HEK293 (cell line): Measurements from ENCODE around the gene FAIM.

ENCODE experiments used
- GFI1B ChIP-seq: fragments of 450-650 bp; formaldehyde crosslinking; IDR thresholded peaks from 2 replicates; pipeline ENCODE4 v1.5.1; 2016; ENCODE audit warnings: missing biosample characterization, missing genetic modification characterization
- GLI4 ChIP-seq: fragments of 450-650 bp; formaldehyde crosslinking; IDR thresholded peaks from 2 replicates; pipeline ENCODE4 v1.5.1; 2016; ENCODE audit warnings: missing biosample characterization, missing genetic modification characterization
- GLIS1 ChIP-seq: fragments of 450-650 bp; formaldehyde crosslinking; IDR thresholded peaks from 2 replicates; pipeline ENCODE4 v1.5.1; 2016; ENCODE audit warnings: missing biosample characterization, missing genetic modification characterization
- GLIS2 ChIP-seq: fragments of 450-650 bp; formaldehyde crosslinking; IDR thresholded peaks from 2 replicates; pipeline ENCODE4 v1.5.1; 2016; ENCODE audit warnings: missing biosample characterization, missing genetic modification characterization
- KLF1 ChIP-seq: fragments of 450-650 bp; formaldehyde crosslinking; IDR thresholded peaks from 2 replicates; pipeline ENCODE4 v1.5.1; 2016; ENCODE audit warnings: missing biosample characterization, missing genetic modification characterization
- TRIM28 ChIP-seq: IDR thresholded peaks from 2 replicates; pipeline ENCODE4 v1.6.1; 2011; ENCODE audit warnings: low read length, control low read depth, borderline replicate concordance
- ZBTB17 ChIP-seq: fragments of 450-650 bp; formaldehyde crosslinking; IDR thresholded peaks from 2 replicates; pipeline ENCODE4 v1.5.1; 2016; ENCODE audit warnings: missing biosample characterization, missing genetic modification characterization
- ZFHX2 ChIP-seq: fragments of 450-650 bp; formaldehyde crosslinking; conservative IDR thresholded peaks from 2 replicates; pipeline ENCODE4 v1.5.1; 2016; ENCODE audit warnings: missing biosample characterization, missing genetic modification characterization
- ZFP69B ChIP-seq: fragments of 450-650 bp; formaldehyde crosslinking; IDR thresholded peaks from 2 replicates; pipeline ENCODE4 v1.5.1; 2016; ENCODE audit warnings: missing biosample characterization, missing genetic modification characterization
- ZNF121 ChIP-seq: fragments of 450-650 bp; formaldehyde crosslinking; IDR thresholded peaks from 2 replicates; pipeline ENCODE4 v1.5.1; 2016; ENCODE audit warnings: missing biosample characterization, missing genetic modification characterization
- ZNF221 ChIP-seq: fragments of 450-650 bp; formaldehyde crosslinking; IDR thresholded peaks from 2 replicates; pipeline ENCODE4 v1.5.1; 2017; ENCODE audit warnings: missing biosample characterization, missing genetic modification characterization, borderline replicate concordance
- ZNF335 ChIP-seq: fragments of 450-650 bp; formaldehyde crosslinking; conservative IDR thresholded peaks from 2 replicates; pipeline ENCODE4 v1.5.1; 2016; ENCODE audit warnings: missing biosample characterization, missing genetic modification characterization
- ZNF366 ChIP-seq: fragments of 450-650 bp; formaldehyde crosslinking; conservative IDR thresholded peaks from 2 replicates; pipeline ENCODE4 v1.5.1; 2016; ENCODE audit warnings: missing biosample characterization, missing genetic modification characterization
- ZNF394 ChIP-seq: fragments of 450-650 bp; formaldehyde crosslinking; IDR thresholded peaks from 2 replicates; pipeline ENCODE4 v1.5.1; 2016; ENCODE audit warnings: missing biosample characterization, missing genetic modification characterization, mild to moderate bottlenecking, moderate library complexity, borderline replicate concordance
- ZNF404 ChIP-seq: fragments of 450-650 bp; formaldehyde crosslinking; IDR thresholded peaks from 2 replicates; pipeline ENCODE4 v1.5.1; 2017; ENCODE audit warnings: missing biosample characterization, missing genetic modification characterization
- ZNF514 ChIP-seq: fragments of 450-650 bp; formaldehyde crosslinking; IDR thresholded peaks from 2 replicates; pipeline ENCODE4 v1.5.1; 2016; ENCODE audit warnings: missing biosample characterization, missing genetic modification characterization
- ZNF555 ChIP-seq: fragments of 450-650 bp; formaldehyde crosslinking; conservative IDR thresholded peaks from 2 replicates; pipeline ENCODE4 v1.5.1; 2017; ENCODE audit warnings: missing biosample characterization, mild to moderate bottlenecking, missing genetic modification characterization, inconsistent platforms
- ZNF629 ChIP-seq: fragments of 450-650 bp; formaldehyde crosslinking; IDR thresholded peaks from 2 replicates; pipeline ENCODE4 v1.5.1; 2017; ENCODE audit warnings: missing biosample characterization, missing genetic modification characterization
- ZNF660 ChIP-seq: fragments of 450-650 bp; IDR thresholded peaks from 2 replicates; pipeline ENCODE4 v1.5.1; 2018; ENCODE audit warnings: missing biosample characterization, mild to moderate bottlenecking, missing genetic modification characterization
- ZNF792 ChIP-seq: fragments of 450-650 bp; formaldehyde crosslinking; IDR thresholded peaks from 2 replicates; pipeline ENCODE4 v1.5.1; 2016; ENCODE audit warnings: missing biosample characterization, missing genetic modification characterization
- ZSCAN23 ChIP-seq: fragments of 450-650 bp; formaldehyde crosslinking; IDR thresholded peaks from 2 replicates; pipeline ENCODE4 v1.5.1; 2016; ENCODE audit warnings: missing biosample characterization, missing genetic modification characterization
- TF ChIP-seq, protein P1 (sequence below): fragments of 450-650 bp; formaldehyde crosslinking; IDR thresholded peaks from 2 replicates; pipeline ENCODE4 v1.5.1; 2016; ENCODE audit warnings: missing biosample characterization, missing genetic modification characterization, low read depth
- TF ChIP-seq, protein P2 (sequence below): fragments of 450-650 bp; formaldehyde crosslinking; IDR thresholded peaks from 2 replicates; pipeline ENCODE4 v1.5.1; 2016; ENCODE audit warnings: missing biosample characterization, missing genetic modification characterization
- TF ChIP-seq, protein P3 (sequence below): fragments of 450-650 bp; formaldehyde crosslinking; optimal IDR thresholded peaks from 2 replicates; pipeline ENCODE3; 2016; ENCODE audit warnings: missing biosample characterization, mild to moderate bottlenecking, missing genetic modification characterization
- TF ChIP-seq, protein P4 (sequence below): fragments of 450-650 bp; formaldehyde crosslinking; IDR thresholded peaks from 2 replicates; pipeline ENCODE4 v1.5.1; 2016; ENCODE audit warnings: missing biosample characterization, missing genetic modification characterization, borderline replicate concordance
- TF ChIP-seq, protein P5 (sequence below): fragments of 450-650 bp; formaldehyde crosslinking; IDR thresholded peaks from 2 replicates; pipeline ENCODE4 v1.5.1; 2017; ENCODE audit warnings: missing biosample characterization, missing genetic modification characterization

Gene FAIM

DNA sequence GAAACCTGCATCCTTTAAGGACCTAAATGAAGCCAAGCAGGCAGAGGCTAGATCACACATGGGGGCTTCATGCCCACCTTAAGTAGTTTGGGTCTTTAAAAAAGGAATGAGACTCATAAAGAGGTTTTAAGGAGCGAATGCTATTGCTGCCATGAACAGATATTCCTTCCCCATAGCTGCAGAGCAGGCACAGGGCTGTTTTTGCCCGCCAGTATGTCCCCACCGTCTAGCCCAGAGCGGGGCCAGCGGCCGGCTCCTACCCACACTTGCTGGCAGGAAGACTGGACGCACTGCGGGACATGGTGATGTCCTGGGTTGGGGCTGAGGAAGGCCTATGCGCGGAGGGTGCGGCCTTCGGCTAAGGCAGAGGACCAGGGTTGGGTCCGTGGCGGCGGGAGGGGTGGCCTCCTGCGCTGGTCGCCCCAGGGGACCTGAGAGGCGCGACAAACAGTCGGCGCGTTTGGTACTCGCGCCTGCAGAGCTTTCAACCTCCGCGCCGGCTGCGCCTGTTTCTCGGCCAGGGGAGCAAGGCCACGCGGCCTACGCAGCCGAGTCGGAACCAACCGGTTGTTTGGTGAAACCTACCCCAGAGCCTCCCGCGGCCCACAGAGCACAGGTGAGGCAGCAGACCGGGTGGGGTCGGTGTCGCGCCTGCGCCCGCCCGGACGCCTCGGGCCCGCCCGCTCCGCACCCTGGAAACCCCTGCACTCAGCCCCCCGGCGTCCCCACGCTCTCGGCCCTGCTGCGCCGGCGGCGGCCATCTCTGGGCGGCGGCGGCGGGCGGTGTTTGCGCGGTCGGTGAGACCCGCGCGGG, at the start of gene FAIM (continued):
- TF ChIP-seq ZNF121 (tag by site-specific recombination) = 0 out of 2 replicates have a peak, but pooled peaks have one; percentile 47
- TF ChIP-seq, protein P1, sequence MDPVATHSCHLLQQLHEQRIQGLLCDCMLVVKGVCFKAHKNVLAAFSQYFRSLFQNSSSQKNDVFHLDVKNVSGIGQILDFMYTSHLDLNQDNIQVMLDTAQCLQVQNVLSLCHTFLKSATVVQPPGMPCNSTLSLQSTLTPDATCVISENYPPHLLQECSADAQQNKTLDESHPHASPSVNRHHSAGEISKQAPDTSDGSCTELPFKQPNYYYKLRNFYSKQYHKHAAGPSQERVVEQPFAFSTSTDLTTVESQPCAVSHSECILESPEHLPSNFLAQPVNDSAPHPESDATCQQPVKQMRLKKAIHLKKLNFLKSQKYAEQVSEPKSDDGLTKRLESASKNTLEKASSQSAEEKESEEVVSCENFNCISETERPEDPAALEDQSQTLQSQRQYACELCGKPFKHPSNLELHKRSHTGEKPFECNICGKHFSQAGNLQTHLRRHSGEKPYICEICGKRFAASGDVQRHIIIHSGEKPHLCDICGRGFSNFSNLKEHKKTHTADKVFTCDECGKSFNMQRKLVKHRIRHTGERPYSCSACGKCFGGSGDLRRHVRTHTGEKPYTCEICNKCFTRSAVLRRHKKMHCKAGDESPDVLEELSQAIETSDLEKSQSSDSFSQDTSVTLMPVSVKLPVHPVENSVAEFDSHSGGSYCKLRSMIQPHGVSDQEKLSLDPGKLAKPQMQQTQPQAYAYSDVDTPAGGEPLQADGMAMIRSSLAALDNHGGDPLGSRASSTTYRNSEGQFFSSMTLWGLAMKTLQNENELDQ = no peak
- peak; percentile 95 for TF ChIP-seq ZNF335 (tag by site-specific recombination)
- TF ChIP-seq, protein P2, sequence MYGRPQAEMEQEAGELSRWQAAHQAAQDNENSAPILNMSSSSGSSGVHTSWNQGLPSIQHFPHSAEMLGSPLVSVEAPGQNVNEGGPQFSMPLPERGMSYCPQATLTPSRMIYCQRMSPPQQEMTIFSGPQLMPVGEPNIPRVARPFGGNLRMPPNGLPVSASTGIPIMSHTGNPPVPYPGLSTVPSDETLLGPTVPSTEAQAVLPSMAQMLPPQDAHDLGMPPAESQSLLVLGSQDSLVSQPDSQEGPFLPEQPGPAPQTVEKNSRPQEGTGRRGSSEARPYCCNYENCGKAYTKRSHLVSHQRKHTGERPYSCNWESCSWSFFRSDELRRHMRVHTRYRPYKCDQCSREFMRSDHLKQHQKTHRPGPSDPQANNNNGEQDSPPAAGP (tag by site-specific recombination) = peak; percentile 68; the same call in 1 of the 2 replicates
- TF ChIP-seq GLI4 (tag by site-specific recombination) = no peak; the same call in 1 of the 2 replicates
- TF ChIP-seq KLF1 = peak; percentile 67; the same call in 1 of the 2 replicates
- TF ChIP-seq ZNF792 (tag by site-specific recombination) = peak; percentile 80; the same call in 1 of the 2 replicates
- 0 out of 2 replicates have a peak, but pooled peaks have one; percentile 55 for TF ChIP-seq ZNF660 (tag by site-specific recombination)
- peak; percentile 61 for TF ChIP-seq ZNF629 (tag by site-specific recombination)
- TF ChIP-seq ZFHX2 (tag by site-specific recombination) = peak; percentile 51
- 0 out of 2 replicates have a peak, but pooled peaks have one; percentile 41 for TF ChIP-seq ZFP69B
- TF ChIP-seq, protein P3, sequence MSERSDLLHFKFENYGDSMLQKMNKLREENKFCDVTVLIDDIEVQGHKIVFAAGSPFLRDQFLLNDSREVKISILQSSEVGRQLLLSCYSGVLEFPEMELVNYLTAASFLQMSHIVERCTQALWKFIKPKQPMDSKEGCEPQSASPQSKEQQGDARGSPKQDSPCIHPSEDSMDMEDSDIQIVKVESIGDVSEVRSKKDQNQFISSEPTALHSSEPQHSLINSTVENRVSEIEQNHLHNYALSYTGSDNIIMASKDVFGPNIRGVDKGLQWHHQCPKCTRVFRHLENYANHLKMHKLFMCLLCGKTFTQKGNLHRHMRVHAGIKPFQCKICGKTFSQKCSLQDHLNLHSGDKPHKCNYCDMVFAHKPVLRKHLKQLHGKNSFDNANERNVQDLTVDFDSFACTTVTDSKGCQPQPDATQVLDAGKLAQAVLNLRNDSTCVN (tag by site-specific recombination) = peak; percentile 81
- TF ChIP-seq ZNF221 = no peak
- TF ChIP-seq GFI1B (tag by site-specific recombination) = no peak
- TF ChIP-seq ZNF404 (tag by site-specific recombination) = no peak
- no peak for TF ChIP-seq ZNF366 (tag by site-specific recombination)
- peak; percentile 40; the same call in 1 of the 2 replicates for TF ChIP-seq ZNF394 (tag by site-specific recombination)
- TF ChIP-seq, protein P4, sequence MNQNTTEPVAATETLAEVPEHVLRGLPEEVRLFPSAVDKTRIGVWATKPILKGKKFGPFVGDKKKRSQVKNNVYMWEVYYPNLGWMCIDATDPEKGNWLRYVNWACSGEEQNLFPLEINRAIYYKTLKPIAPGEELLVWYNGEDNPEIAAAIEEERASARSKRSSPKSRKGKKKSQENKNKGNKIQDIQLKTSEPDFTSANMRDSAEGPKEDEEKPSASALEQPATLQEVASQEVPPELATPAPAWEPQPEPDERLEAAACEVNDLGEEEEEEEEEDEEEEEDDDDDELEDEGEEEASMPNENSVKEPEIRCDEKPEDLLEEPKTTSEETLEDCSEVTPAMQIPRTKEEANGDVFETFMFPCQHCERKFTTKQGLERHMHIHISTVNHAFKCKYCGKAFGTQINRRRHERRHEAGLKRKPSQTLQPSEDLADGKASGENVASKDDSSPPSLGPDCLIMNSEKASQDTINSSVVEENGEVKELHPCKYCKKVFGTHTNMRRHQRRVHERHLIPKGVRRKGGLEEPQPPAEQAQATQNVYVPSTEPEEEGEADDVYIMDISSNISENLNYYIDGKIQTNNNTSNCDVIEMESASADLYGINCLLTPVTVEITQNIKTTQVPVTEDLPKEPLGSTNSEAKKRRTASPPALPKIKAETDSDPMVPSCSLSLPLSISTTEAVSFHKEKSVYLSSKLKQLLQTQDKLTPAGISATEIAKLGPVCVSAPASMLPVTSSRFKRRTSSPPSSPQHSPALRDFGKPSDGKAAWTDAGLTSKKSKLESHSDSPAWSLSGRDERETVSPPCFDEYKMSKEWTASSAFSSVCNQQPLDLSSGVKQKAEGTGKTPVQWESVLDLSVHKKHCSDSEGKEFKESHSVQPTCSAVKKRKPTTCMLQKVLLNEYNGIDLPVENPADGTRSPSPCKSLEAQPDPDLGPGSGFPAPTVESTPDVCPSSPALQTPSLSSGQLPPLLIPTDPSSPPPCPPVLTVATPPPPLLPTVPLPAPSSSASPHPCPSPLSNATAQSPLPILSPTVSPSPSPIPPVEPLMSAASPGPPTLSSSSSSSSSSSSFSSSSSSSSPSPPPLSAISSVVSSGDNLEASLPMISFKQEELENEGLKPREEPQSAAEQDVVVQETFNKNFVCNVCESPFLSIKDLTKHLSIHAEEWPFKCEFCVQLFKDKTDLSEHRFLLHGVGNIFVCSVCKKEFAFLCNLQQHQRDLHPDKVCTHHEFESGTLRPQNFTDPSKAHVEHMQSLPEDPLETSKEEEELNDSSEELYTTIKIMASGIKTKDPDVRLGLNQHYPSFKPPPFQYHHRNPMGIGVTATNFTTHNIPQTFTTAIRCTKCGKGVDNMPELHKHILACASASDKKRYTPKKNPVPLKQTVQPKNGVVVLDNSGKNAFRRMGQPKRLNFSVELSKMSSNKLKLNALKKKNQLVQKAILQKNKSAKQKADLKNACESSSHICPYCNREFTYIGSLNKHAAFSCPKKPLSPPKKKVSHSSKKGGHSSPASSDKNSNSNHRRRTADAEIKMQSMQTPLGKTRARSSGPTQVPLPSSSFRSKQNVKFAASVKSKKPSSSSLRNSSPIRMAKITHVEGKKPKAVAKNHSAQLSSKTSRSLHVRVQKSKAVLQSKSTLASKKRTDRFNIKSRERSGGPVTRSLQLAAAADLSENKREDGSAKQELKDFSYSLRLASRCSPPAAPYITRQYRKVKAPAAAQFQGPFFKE = no peak
- TF ChIP-seq, protein P5, sequence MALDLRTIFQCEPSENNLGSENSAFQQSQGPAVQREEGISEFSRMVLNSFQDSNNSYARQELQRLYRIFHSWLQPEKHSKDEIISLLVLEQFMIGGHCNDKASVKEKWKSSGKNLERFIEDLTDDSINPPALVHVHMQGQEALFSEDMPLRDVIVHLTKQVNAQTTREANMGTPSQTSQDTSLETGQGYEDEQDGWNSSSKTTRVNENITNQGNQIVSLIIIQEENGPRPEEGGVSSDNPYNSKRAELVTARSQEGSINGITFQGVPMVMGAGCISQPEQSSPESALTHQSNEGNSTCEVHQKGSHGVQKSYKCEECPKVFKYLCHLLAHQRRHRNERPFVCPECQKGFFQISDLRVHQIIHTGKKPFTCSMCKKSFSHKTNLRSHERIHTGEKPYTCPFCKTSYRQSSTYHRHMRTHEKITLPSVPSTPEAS (tag by site-specific recombination) = peak; percentile 23; the same call in 1 of the 2 replicates
- no peak for TF ChIP-seq ZSCAN23 (tag by site-specific recombination)
- TF ChIP-seq ZBTB17 (tag by site-specific recombination) = peak; percentile 81
- peak; percentile 34; the same call in 1 of the 2 replicates for TF ChIP-seq TRIM28
- TF ChIP-seq GLIS1 (tag by site-specific recombination) = peak; percentile 93
- TF ChIP-seq GLIS2 = peak; percentile 94
- TF ChIP-seq ZNF555 (tag by site-specific recombination) = no peak
- TF ChIP-seq ZNF514 = no peak
